Tracheal epithelial cell (primary cell): ENCODE results near the gene UGT2B10. TPM values are rescaled to one million over a fixed set of nuclear protein-coding genes. Genes with fewer than 3 reads are reported as not detected.

Experiments used
- total RNA-seq: library from RNA; depleted of rRNA; stranded (reverse); fragments of >200 nt; gene quantifications from 2 replicates; pipeline ENCODE4 v1.2.1, GENCODE V29; 2014

The UGT2B10 gene
- not detected in 2 replicates for total RNA-seq

GRCh38 chr4:68815617-68816409, at the start of gene UGT2B10:
UGT2B10 (plus strand) TSS chr4:68815994; CDS start chr4:68816020, 26 bp downstream.

Other genes starting within 250 kb of the UGT2B10 start
- gene UGT2B17, start 239.7 kb upstream of the UGT2B10 start, total RNA-seq = not detected in 2 replicates
- not detected in 2 replicates for gene UGT2B15, start 145.3 kb upstream of the UGT2B10 start, total RNA-seq
- gene UGT2A3, start 135.8 kb downstream of the UGT2B10 start, total RNA-seq = 6.0 TPM in 1 of 2 replicates, not detected in the other